HG02610 (cell line): ENCODE results near the gene EPOP.
"Not testable (repeated sequence)": the region's sequence is repeated elsewhere in the genome, so short reads cannot be mapped to it uniquely, and the experiment has no call there.

Source experiments
- ATAC-seq: cut with Tn5 transposase; IDR thresholded peaks from one replicate; pipeline ENCODE4 v1.9.1; 2021; ENCODE audit warnings: mild to moderate bottlenecking, moderate library complexity; ENCODE audit not compliant: unreplicated experiment

Gene EPOP

DNA sequence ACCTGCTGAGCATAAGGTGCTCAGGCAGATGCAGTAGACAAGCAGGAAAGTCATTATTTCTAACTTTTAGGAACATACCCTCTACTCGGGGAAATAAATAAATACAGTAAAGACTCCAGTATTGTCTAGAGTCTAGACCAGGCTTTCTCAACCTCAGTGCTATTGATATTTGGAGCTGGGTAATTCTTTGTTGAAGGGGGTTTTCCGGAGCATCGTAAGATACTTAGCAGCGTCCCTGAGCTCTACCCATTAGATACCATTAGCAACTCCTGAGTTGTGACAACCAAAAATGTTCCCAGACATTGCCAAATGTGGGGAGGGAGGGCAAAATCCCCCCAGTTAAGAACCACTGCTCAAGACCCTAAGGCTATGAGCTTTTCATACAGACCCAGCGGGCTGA lies 21.1 kb downstream of the EPOP start:
- ATAC-seq: no peak

DNA sequence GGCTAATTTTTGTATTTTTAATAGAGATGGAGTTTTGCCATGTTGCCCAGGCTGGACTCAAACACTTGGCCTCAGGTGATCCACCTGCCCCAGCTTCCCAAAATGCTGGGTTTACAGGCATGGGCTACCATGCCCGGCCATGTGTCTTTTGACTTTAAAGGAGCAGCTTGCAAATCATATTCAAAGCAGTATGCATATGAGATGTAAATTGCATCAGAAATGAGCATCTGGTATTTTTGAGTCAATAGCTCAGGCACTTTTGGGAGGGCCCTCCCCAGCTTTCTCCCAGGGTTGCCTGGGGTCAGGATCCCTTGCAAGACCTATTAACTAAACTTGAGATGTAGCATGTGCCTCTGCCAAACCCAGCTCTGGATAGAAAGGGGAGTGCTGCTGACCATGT lies 21.5 kb downstream of the EPOP start:
- no peak for ATAC-seq

DNA sequence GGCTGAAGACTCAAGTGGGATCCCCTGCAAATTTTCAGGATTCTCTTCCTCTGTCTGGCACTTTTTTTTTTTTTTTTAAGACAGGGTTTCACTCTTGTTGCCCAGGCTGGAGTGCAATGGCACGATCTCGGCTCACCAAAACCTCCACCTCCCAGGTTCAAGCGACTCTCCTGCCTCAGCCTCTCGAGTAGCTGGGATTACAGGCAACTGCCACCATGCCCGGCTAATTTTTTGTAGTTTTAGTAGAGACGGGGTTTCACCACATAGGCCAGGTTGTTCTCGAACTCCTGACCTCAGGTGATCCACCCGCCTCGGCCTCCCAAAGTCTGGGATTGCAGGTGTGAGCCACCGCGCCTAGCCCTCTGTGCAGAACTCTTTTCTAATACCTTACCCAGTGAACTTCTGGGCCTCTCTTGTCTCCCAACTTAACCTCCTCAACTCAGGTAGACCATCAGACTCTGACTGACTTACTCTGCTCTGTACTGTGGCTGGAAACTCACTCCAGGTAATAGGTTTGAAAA lies 24.0 kb downstream of the EPOP start:
- not testable (repeated sequence) for ATAC-seq

DNA sequence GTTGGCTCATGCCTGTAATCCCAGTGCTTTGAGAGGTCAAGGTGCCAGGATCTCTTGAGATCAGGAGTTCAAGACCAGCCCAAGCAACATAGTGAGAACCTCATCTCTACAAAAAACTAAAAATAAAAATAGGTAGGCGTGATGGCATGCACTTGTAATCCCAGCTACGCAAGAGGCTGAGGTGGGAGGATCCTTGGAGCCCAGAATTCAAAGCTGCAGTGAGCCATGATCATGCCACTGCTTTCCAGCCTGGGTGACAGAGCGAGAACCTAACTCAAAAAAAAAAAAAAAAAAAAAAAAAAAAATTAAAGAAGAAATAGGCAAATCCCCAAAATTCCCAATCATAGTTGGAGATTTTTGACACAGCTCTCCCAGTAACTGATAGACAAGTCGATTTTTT lies 36.8 kb downstream of the EPOP start:
- ATAC-seq: no peak

DNA sequence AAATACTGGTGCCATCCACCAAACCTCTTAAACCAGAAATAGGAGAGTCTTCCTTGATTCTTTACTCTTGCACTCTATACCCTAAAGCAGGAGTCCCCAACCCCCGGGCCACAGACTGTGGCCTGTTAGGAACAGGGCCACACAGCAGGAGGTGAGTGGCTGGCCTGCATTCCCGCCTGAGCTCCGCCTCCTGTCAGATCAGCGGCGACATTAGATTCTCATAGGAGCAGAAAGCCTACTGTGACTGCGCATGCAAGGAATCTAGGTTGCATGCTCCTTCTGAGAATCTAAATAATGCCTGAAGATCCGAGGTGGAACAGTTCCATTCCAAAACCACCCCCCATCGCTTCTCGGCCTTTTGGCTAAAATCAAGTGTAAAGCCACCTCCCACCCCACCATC lies 38.7 kb downstream of the EPOP start:
- ATAC-seq: no peak

DNA sequence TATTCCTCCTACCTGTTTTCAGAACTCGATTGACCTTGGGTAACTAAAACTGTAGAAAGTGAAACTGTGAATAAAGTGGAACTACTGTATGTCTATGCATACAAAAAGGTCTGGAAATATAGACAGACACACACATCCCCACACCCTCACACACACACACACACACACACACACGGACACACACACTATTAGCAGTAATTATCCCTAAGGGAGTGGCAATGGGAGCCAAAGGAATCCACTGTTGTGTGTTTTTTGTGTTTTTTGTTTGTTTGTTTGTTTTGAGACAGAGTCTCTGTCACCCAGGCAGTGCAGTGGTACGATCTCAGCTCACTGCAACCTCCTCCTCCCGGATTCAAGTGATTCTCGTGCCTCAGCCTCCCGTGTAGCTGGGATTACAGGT lies 42.4 kb downstream of the EPOP start:
- ATAC-seq: no peak

DNA sequence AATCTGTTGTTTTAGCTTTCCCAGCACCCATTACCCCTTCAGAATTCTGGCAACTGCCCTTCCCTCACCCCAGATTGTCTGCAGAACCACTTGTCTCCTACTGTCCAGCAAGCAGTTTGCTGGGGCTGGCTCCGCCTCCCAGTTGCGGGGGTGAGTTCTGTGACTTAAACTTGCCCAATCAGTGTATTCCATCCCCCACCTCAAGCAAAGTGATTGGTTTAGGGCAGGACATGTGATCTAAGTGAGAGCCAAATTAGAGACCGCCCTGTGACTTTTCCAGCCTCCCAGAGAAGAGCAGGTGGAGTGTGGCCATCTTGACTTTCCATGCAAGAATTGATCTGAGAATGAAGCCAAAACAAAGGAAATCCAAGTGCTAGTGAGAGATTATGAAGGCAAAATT lies 46.3 kb downstream of the EPOP start:
- no peak for ATAC-seq

DNA sequence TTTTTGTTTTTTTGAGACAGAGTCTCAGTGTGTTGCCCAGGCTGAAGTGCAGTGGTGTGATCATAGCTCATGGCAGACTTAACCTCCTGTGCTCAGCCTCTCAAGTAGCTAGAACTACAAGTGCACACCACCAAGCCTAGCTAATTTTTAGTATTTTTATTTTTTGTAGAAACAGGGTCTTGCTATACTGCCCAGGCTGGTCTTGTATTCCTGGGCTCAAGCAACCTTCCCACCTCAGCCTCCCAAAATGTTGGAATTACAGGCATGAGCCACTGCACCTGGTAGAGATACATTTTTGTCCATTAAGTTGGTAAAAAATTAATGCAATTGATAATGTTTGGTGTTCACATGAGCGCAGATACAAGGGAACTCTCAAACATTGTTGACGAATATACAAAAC lies 46.8 kb downstream of the EPOP start:
- ATAC-seq: no peak

DNA sequence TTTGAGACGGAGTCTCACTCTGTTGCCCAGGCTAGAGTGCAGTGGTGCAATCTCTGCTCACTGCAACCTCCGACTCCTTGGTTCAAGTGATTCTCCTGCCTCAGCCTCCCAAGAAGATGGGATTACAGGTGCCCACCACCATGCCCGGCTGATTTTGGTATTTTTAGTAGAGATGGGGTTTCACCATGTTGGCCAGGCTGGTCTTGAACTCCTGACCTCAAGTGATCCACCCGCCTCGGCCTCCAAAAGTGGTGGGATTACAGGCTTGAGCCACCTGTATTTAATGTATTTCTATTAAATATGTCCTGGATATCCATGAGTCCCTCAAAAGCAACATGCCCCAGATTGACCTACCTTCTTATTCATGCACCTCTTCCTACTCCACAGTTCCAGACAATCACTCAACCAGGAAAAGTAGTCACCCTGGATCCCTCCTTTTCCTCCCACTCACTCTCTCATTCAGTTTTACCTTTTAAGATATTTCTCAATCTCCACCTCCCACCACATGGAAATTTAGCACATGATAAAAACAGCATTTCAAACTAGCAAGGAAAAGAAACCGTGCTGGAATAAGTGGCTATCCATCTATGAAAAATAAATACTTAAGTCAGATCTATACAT lies 48.0 kb downstream of the EPOP start:
- not testable (repeated sequence) for ATAC-seq

DNA sequence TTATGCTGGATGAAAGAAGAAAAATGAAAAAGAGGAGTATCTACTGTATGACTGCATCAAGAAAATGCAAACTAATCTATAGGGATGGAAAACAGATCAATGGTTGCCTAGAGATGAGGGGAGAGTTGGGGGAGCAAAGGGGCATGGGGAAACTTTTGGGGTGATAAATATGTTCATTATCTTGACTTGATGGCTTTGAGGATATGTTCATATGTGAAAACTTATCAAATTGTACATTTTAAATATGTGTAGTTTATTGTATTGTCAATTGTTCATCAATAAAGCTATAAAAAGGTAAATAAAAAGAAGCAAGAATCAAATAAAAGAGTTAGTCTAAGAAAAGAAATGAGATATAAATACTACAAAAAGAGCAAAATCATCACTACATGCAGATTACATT lies 49.3 kb downstream of the EPOP start:
- no peak for ATAC-seq

DNA sequence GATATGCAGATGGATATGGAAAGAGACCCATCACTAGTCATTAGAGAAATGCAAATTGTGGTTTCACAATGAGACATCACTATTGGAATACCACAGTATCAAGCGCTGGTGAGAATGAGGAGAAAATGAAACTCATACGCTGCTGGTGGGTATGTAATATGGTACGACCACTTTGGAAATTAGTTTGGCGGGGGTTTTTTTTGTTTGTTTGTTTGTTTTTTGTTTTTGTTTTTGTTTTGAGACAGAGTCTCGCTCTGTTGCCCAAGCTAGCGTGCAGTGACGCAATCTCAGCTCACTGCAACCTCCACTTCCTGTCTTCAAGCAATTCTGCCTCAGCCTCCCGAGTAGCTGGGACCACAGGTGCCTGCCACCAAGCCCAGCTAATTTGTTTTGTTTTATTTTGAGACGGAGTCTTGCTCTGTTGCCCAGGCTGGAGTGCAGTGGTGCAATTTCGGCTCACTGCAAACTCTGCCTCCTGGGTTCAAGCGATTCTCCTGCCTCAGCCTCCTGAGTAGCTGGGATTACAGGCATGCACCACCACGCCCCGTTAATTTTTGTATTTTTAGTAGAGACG lies 49.9 kb downstream of the EPOP start:
- ATAC-seq: peak; percentile 83
